A549 (cell line): ENCODE measurements around the gene SERPINI1. TPM values are rescaled to one million over a fixed set of nuclear protein-coding genes. Genes with fewer than 3 reads are reported as not detected.

Experiments used
- ATAC-seq, 2 experiments: fragments of 200-7000 bp in 1 of 2; fragments of >200 bp in 1 of 2; cut with Nextera tagmentation in 1 of 2; cut with Tn5 transposase in 1 of 2; 3 replicates each; pipeline versions ENCODE4 v1.8.0 to v1.9.1; 2018 to 2020; ENCODE audit warnings: mild to moderate bottlenecking in 1 of 2, moderate library complexity in 1 of 2
- CTCF ChIA-PET: fragments of 300-600 bp; sonication (Branson Sonifier 250); formaldehyde crosslinking; extraction: SDS; loops from one replicate; lab custom pipeline; 2021; ENCODE audit warnings: antibody characterized with exemption, inconsistent platforms; lab: Yijun Ruan, JAX
- POLR2A ChIA-PET: fragments of 350-600 bp; formaldehyde crosslinking; extraction: SDS; loops from one replicate; lab custom pipeline; 2021; ENCODE audit warnings: antibody characterized with exemption, inconsistent platforms; lab: Yijun Ruan, JAX
- DNase-seq, 2 experiments: peaks; one replicate each; pipeline versions ENCODE4 v3.0.0 to v3.0.0-alpha.2; 2011 to 2016; ENCODE audit warnings: low read depth in 1 of 2, low spot score in 1 of 2
- FAIRE-seq: peaks from 2 replicates; lab custom pipeline; 2011; peaks lifted over from hg19 to GRCh38; lab: Jason Lieb, UNC
- H3K27ac ChIP-seq, 2 experiments: fragments of >200 bp; sonication (Bioruptor Twin); formaldehyde crosslinking; 3 replicates each; pipeline ENCODE4 v1.5.1; 2016 to 2017
- H3K4me1 ChIP-seq: fragments of >200 bp; sonication (Bioruptor Twin); formaldehyde crosslinking; 3 replicates; pipeline ENCODE4 v1.6.1; 2016
- H3K4me2 ChIP-seq: fragments of >200 bp; sonication (Bioruptor Twin); formaldehyde crosslinking; 3 replicates; pipeline ENCODE4 v1.6.1; 2016
- H3K4me3 ChIP-seq: fragments of >200 bp; sonication (Bioruptor Twin); formaldehyde crosslinking; 3 replicates; pipeline ENCODE4 v1.5.1; 2016
- H3K9me3 ChIP-seq: fragments of >200 bp; sonication (Bioruptor Twin); formaldehyde crosslinking; 3 replicates; pipeline ENCODE4 v1.6.1; 2016
- ATOH8 ChIP-seq: fragments of 250-450 bp; sonication (Bioruptor Pico); IDR thresholded peaks from 2 replicates; pipeline ENCODE4 v1.5.0; 2020; ENCODE audit warnings: low read depth, mild to moderate bottlenecking, moderate library complexity
- BCL3 ChIP-seq: fragments of >200 bp; sonication (Bioruptor Twin); formaldehyde crosslinking; IDR thresholded peaks from 3 replicates; pipeline ENCODE4 v1.6.1; 2016
- BHLHE40 ChIP-seq: IDR thresholded peaks from 2 replicates; pipeline ENCODE4 v1.6.1; 2012; ENCODE audit warnings: low read depth, low read length, inconsistent platforms
- CBX2 ChIP-seq: fragments of 200-600 bp; sonication (generic); IDR thresholded peaks from 2 replicates; pipeline ENCODE4 v1.6.1; 2016; ENCODE audit warnings: low read depth, mild to moderate bottlenecking, borderline replicate concordance
- CEBPB ChIP-seq, 2 experiments: fragments of >200 bp in 1 of 2; sonication (Bioruptor Twin) in 1 of 2; formaldehyde crosslinking in 1 of 2; IDR thresholded peaks; 2 replicates each; pipeline ENCODE4 v1.6.1; 2012 to 2016
- EHMT2 ChIP-seq: fragments of 200-600 bp; sonication (generic); IDR thresholded peaks from 2 replicates; pipeline ENCODE4 v1.6.1; 2016; ENCODE audit warnings: antibody characterized with exemption, low read depth, mild to moderate bottlenecking, moderate library complexity
- ELK1 ChIP-seq: fragments of 150-350 bp; IDR thresholded peaks from 2 replicates; pipeline ENCODE4 v1.6.1; 2014; ENCODE audit warnings: low read depth, mild to moderate bottlenecking, low read length
- ESRRA ChIP-seq: fragments of 150-350 bp; IDR thresholded peaks from 2 replicates; pipeline ENCODE4 v1.6.1; 2014; ENCODE audit warnings: mild to moderate bottlenecking, low read length, borderline replicate concordance
- HDAC2 ChIP-seq: fragments of 200-600 bp; sonication (generic); IDR thresholded peaks from 2 replicates; pipeline ENCODE4 v1.6.1; 2016
- HEYL ChIP-seq: fragments of 250-450 bp; sonication (Bioruptor Pico); IDR thresholded peaks from 2 replicates; pipeline ENCODE4 v1.8.0; 2021; ENCODE audit warnings: mild to moderate bottlenecking, moderate library complexity
- HMGXB4 ChIP-seq: fragments of 250-450 bp; sonication (Bioruptor Pico); IDR thresholded peaks from 2 replicates; pipeline ENCODE4 v1.5.0; 2021; ENCODE audit warnings: mild to moderate bottlenecking, moderate library complexity, borderline replicate concordance
- HOXB13 ChIP-seq: fragments of 250-450 bp; sonication (Bioruptor Pico); IDR thresholded peaks from 2 replicates; pipeline ENCODE4 v1.5.0; 2020; ENCODE audit warnings: low read depth, mild to moderate bottlenecking, moderate library complexity
- HOXB5 ChIP-seq: fragments of 250-450 bp; sonication (Bioruptor Pico); IDR thresholded peaks from 2 replicates; pipeline ENCODE4 v1.5.0; 2020; ENCODE audit warnings: mild to moderate bottlenecking, moderate library complexity
- JUN ChIP-seq, 2 experiments: fragments of >200 bp; sonication (Bioruptor Twin); formaldehyde crosslinking; IDR thresholded peaks; 2 replicates in 1 of 2; 3 replicates in 1 of 2; pipeline ENCODE4 v1.6.1; 2016 to 2017
- MAX ChIP-seq: IDR thresholded peaks from 2 replicates; pipeline ENCODE4 v1.6.1; 2012
- MYC ChIP-seq: IDR thresholded peaks from 2 replicates; pipeline ENCODE4 v1.6.1; 2012; ENCODE audit warnings: mild to moderate bottlenecking, inconsistent platforms, low read length, improper control_type of control experiment, borderline replicate concordance
- NPAS2 ChIP-seq: fragments of 250-450 bp; sonication (Bioruptor Pico); IDR thresholded peaks from 2 replicates; pipeline ENCODE4 v1.8.0; 2022; ENCODE audit warnings: mild to moderate bottlenecking, moderate library complexity, borderline replicate concordance
- POLR2A ChIP-seq: IDR thresholded peaks from 2 replicates; pipeline ENCODE4 v1.6.1; 2012; ENCODE audit warnings: mild to moderate bottlenecking, low read length
- RAD21 ChIP-seq, 2 experiments: fragments of >200 bp in 1 of 2; sonication (Bioruptor Twin) in 1 of 2; formaldehyde crosslinking in 1 of 2; IDR thresholded peaks in 1 of 2; conservative IDR thresholded peaks in 1 of 2; 2 replicates in 1 of 2; 3 replicates in 1 of 2; pipeline ENCODE4 v1.6.1; 2012 to 2018; ENCODE audit warnings: inconsistent platforms in 1 of 2
- RCOR1 ChIP-seq: fragments of 150-350 bp; IDR thresholded peaks from 2 replicates; pipeline ENCODE4 v1.6.1; 2014; ENCODE audit warnings: antibody characterized with exemption, low read length, low read depth
- SMC3 ChIP-seq: fragments of >200 bp; sonication (Bioruptor Twin); formaldehyde crosslinking; IDR thresholded peaks from 3 replicates; pipeline ENCODE4 v1.6.1; 2018; ENCODE audit warnings: inconsistent platforms
- SREBF2 ChIP-seq: fragments of 450-650 bp; IDR thresholded peaks from 2 replicates; pipeline ENCODE4 v1.6.1; 2014; ENCODE audit warnings: mild to moderate bottlenecking, moderate library complexity
- ZC3H11A ChIP-seq: fragments of 450-650 bp; IDR thresholded peaks from 2 replicates; pipeline ENCODE4 v1.6.1; 2014; ENCODE audit warnings: antibody characterized with exemption, mild to moderate bottlenecking
- ZNF302 ChIP-seq: fragments of 250-450 bp; sonication (Bioruptor Pico); IDR thresholded peaks from 2 replicates; pipeline ENCODE4 v1.9.0; 2021; ENCODE audit warnings: inconsistent platforms, mild to moderate bottlenecking, moderate library complexity
- WGBS: methylation state at CpG from one replicate; pipeline ENCODE4 v1.1.6; 2017; ENCODE audit errors: missing lambda C conversion rate; 5-methylcytosine and 5-hydroxymethylcytosine counted together
- polyA plus RNA-seq, 4 experiments: library from polyadenylated mRNA; depleted of rRNA in 3 of 4; stranded (reverse); fragments of >200 nt; fragmentation: RNase III in 1 of 4; extraction: RNeasy Plus Mini Kit Qiagen cat#74134 plus additional on column Dnase treatment in 1 of 4; gene quantifications; 2 replicates in 3 of 4; 3 replicates in 1 of 4; pipeline ENCODE4 v1.2.3, GENCODE V29; 2011 to 2017

The SERPINI1 gene
- polyA plus RNA-seq, 2 of the 4 experiments (the other 2 are of a cell fraction): 6.5 to 10.2 TPM

- ChIA-PET POLR2A (interaction anchor here (1.1 to 1.5 kb wide), 2 partner anchors 79 to 127 kb away, joined by 5 to 8 read pairs; no protein-coding TSS in a partner anchor), CTCF (no interaction called here)
- H3K4me3 ChIP-seq: peak within 1 kb of the TSS; percentile 82
- peak within 1 kb of the TSS; percentile 88 to 94 for H3K27ac ChIP-seq
- peak within 1 kb of the TSS; percentile 93 for H3K4me2 ChIP-seq
- no peak for FAIRE-seq
- 4% methylated on average over 31 of the region's 49 CpGs for WGBS
- no peaks in the 10 kb centered on the region for H3K9me3 ChIP-seq
- peak; percentile 53 to 97 for DNase-seq
- TF ChIP-seq BCL3 (peak; percentile 49; the same call in 1 of the 3 replicates), MAX (peak; percentile 59), JUN (IDR thresholded peaks at IDR 0.05) (peak; percentile 35 to 60; a peak in 2 of 5 replicates), ZC3H11A (no peak), POLR2A (peak; percentile 68), SREBF2 (no peak)
- H3K4me1 ChIP-seq: peaks cover 37% of the 10 kb centered on the region
- ATAC-seq: peak; percentile 93 to 94
Measured at GRCh38 chr3:167734498-167735232, 856 bp upstream of the SERPINI1 start, which contains the start of gene PDCD10. PDCD10 (minus strand) TSS chr3:167734892; CDS start chr3:167720157, 14,735 bp downstream.

- Histone ChIP-seq H3K4me3 (peak overlapping the region; percentile 82), H3K9me3 (no peaks in the 10 kb centered on the region), H3K4me2 (peak overlapping the region; percentile 93), H3K27ac (peak overlapping the region; percentile 84 to 92; a peak in 5 of 6 replicates), H3K4me1 (peaks cover 29% of the 10 kb centered on the region)
- ChIA-PET POLR2A (interaction anchor here (1.1 to 1.2 kb wide), 2 partner anchors 12 to 360 kb away, joined by 3 to 4 read pairs; partner anchors contain the start of gene GOLIM4), CTCF (interaction anchor here (1.0 kb wide), 1 partner anchor 52 kb away, joined by 4 read pairs; no protein-coding TSS in a partner anchor)
- WGBS: 2% methylated on average over 7 of the region's 7 CpGs
- DNase-seq (no peak), FAIRE-seq (no peak), ATAC-seq (no peak)
- TF ChIP-seq ZNF302 (CRISPR knock-in tag) (no peak), RAD21 (conservative IDR thresholded peaks at IDR 0.05 in 1 of 2, IDR thresholded peaks at IDR 0.05 in 1 of 2) (no peak), RCOR1 (no peak), BHLHE40 (no peak), EHMT2 (no peak), HMGXB4 (CRISPR knock-in tag) (no peak), SMC3 (no peak), NPAS2 (CRISPR knock-in tag) (no peak), SREBF2 (no peak)
Measured at GRCh38 chr3:167736264-167736787, 805 bp downstream of the SERPINI1 start.

- peak overlapping the region; percentile 93 for H3K4me2 ChIP-seq
- no peak overlapping the region; the same call in 2 of the 3 replicates for H3K4me3 ChIP-seq
Measured at GRCh38 chr3:167736997-167737396, 1.5 kb downstream of the SERPINI1 start.

More at GRCh38 chr3:167736997-167737396, 1.5 kb downstream of the SERPINI1 start:
- 70% methylated on average over 2 of the region's 2 CpGs for WGBS
- no peak overlapping the region for H3K27ac ChIP-seq
- no peaks in the 10 kb centered on the region for H3K9me3 ChIP-seq
- TF ChIP-seq BHLHE40 (no peak), CBX2 (no peak), HEYL (CRISPR knock-in tag) (no peak), MYC (no peak), JUN (IDR thresholded peaks at IDR 0.05) (no peak), RCOR1 (no peak), HOXB13 (CRISPR knock-in tag) (no peak), ESRRA (no peak), ATOH8 (no peak), CEBPB (IDR thresholded peaks at IDR 0.05) (no peak), ZC3H11A (no peak), HOXB5 (CRISPR knock-in tag) (no peak), HDAC2 (no peak), ELK1 (no peak)
- CTCF ChIA-PET: no interaction called here
- ATAC-seq: no peak
- FAIRE-seq: no peak
- DNase-seq: no peak
- POLR2A ChIA-PET: no interaction called here
- H3K4me1 ChIP-seq: peaks cover 23% of the 10 kb centered on the region
